Measurements from ENCODE around the gene PPP2R5D.

DNA sequence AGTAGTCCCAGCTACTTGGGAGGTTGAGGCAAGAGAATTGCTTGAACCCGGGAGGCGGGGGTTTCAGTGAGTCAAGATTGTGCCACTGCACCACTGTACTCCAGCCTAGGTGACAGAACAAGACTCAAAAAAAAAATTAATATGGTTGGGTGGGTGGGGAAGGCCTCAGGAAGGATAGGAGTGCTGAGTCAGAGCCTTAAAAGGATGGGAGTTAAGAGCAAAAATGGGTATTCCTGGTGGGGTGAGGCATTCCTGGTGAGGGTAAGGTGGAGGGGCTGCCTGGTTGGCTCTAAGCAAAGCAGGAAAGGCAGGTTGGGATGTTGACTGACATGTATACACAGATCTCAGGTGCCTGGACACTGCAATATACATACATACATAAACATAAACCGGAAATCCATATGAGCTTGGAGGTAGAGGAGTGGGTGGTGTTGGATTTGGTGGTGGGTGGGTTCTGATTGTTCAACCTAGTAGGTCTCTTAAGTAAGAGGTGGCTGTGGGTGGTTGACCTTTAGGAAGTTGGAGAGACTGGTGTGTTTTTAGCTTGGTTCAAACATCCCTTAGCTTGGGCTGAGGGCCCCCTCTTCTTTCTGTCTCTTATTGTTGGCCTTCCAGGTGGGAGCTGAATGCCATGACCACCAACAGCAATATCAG, 35.8 kb downstream of the PPP2R5D start:
- TF ChIP-seq, protein P1, sequence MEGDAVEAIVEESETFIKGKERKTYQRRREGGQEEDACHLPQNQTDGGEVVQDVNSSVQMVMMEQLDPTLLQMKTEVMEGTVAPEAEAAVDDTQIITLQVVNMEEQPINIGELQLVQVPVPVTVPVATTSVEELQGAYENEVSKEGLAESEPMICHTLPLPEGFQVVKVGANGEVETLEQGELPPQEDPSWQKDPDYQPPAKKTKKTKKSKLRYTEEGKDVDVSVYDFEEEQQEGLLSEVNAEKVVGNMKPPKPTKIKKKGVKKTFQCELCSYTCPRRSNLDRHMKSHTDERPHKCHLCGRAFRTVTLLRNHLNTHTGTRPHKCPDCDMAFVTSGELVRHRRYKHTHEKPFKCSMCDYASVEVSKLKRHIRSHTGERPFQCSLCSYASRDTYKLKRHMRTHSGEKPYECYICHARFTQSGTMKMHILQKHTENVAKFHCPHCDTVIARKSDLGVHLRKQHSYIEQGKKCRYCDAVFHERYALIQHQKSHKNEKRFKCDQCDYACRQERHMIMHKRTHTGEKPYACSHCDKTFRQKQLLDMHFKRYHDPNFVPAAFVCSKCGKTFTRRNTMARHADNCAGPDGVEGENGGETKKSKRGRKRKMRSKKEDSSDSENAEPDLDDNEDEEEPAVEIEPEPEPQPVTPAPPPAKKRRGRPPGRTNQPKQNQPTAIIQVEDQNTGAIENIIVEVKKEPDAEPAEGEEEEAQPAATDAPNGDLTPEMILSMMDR (conservative IDR thresholded peaks at IDR 0.05; ENCODE audit: low read length) = no peak
- no peak for TF ChIP-seq EZH2phosphoT487 (IDR thresholded peaks at IDR 0.05; ENCODE audit: borderline replicate concordance, low read depth, low read length)
